HG02943 (cell line): ENCODE measurements around the gene PCDHAC1.
"Not testable (repeated sequence)": the region's sequence is repeated elsewhere in the genome, so short reads cannot be mapped to it uniquely, and the experiment has no call there.

ENCODE experiments used
- ATAC-seq: cut with Tn5 transposase; IDR thresholded peaks from one replicate; pipeline ENCODE4 v1.9.1; 2021; ENCODE audit warnings: mild to moderate bottlenecking, low read depth, moderate library complexity; ENCODE audit not compliant: unreplicated experiment

Gene PCDHAC1

GRCh38 chr5:140925806-140926442 lies at the start of gene PCDHAC1:
Gene PCDHAC1, plus strand, starts transcription at chr5:140926299. Its CDS starts 594 bp downstream, at chr5:140926893.
- no peak for ATAC-seq

GRCh38 chr5:140876541-140877261 lies 49.4 kb upstream of the PCDHAC1 start:
- ATAC-seq: not testable (repeated sequence)

GRCh38 chr5:140877262-140877581 lies 48.9 kb upstream of the PCDHAC1 start:
- no peak for ATAC-seq

- ATAC-seq: no peak
These were observed 44.1 kb upstream of the PCDHAC1 start, which contains the start of gene PCDHA13 for GRCh38 chr5:140881889-140882590. Gene PCDHA13, plus strand, starts transcription at chr5:140882124. Its CDS starts 145 bp downstream, at chr5:140882269.

GRCh38 chr5:140882591-140882899 lies 43.6 kb upstream of the PCDHAC1 start:
- no peak for ATAC-seq

GRCh38 chr5:140883373-140883772 lies 42.7 kb upstream of the PCDHAC1 start:
- ATAC-seq: no peak

- ATAC-seq: no peak
These were observed 42.0 kb upstream of the PCDHAC1 start for GRCh38 chr5:140883927-140884697.

- ATAC-seq: no peak
These were observed 9.8 kb upstream of the PCDHAC1 start for GRCh38 chr5:140916325-140916724.

- ATAC-seq: no peak
These were observed 2.5 kb upstream of the PCDHAC1 start for GRCh38 chr5:140923601-140924000.

GRCh38 chr5:140926443-140927227 lies 536 bp downstream of the PCDHAC1 start:
- ATAC-seq: no peak

GRCh38 chr5:140927228-140927573 lies 1.1 kb downstream of the PCDHAC1 start:
- no peak for ATAC-seq

GRCh38 chr5:140934964-140935606 lies 9.0 kb downstream of the PCDHAC1 start:
- no peak for ATAC-seq

GRCh38 chr5:140946578-140946977 lies 20.5 kb downstream of the PCDHAC1 start:
- no peak for ATAC-seq

- ATAC-seq: no peak
These were observed 25.5 kb downstream of the PCDHAC1 start for GRCh38 chr5:140951636-140952035.

GRCh38 chr5:140953234-140953633 lies 27.1 kb downstream of the PCDHAC1 start:
- no peak for ATAC-seq

- no peak for ATAC-seq
These were observed 36.1 kb downstream of the PCDHAC1 start for GRCh38 chr5:140962190-140962589.

- no peak for ATAC-seq
These were observed 38.3 kb downstream of the PCDHAC1 start for GRCh38 chr5:140964356-140964755.

- no peak for ATAC-seq
These were observed 39.8 kb downstream of the PCDHAC1 start for GRCh38 chr5:140965905-140966292.

GRCh38 chr5:140966293-140967225 lies 40.5 kb downstream of the PCDHAC1 start, which contains the start of gene PCDHAC2:
Gene PCDHAC2, plus strand, starts transcription at chr5:140966476. Its CDS starts 291 bp downstream, at chr5:140966767.
- no peak for ATAC-seq
